ENCODE results near the gene MPC1. TPM values are rescaled to one million over a fixed set of nuclear protein-coding genes. Genes with fewer than 3 reads are reported as not detected.
A peak's percentile ranks its signal among the peaks of the same experiment; 100 is the strongest.
"Not testable (repeated sequence)": the region's sequence is repeated elsewhere in the genome, so short reads cannot be mapped to it uniquely, and the experiment has no call there.

MPC1 gene
- total and polyA plus RNA-seq, 5 donors from 2014 or later: 25.7 to 92.1 (median 76.6) TPM

DNA sequence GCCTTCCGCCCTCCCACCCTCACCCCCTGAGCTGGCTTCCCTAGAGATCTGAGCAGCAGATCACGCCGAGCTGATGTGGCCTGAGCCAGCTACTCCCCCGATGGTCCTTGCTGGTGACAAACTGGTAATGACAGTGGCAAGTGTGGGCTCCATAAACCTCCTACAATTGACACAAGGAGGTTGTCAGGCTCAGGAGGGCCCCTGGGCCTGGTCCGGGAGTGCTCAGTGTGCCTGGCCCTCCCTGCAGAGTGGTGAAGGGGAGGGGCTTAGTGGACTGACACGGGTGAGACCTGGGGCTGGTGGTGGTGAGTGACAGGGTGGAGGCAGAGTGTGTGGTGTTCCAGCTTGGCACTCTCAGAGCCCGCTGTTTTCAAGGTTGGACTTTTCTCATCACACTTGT lies 22.6 kb upstream of the MPC1 start:
- H3K9me3 Mint-ChIP-seq: no peaks in the 10 kb centered on the region
- peaks cover 3 to 13% (median 11%) of the 10 kb centered on the region in 4 donors for H3K4me1 Mint-ChIP-seq
- Histone ChIP-seq H3K27me3 (ENCODE audit: control insufficient read depth, insufficient read depth, low read length) (no peaks in the 10 kb centered on the region), H3K27ac (ENCODE audit: insufficient read depth, low read length, poor library complexity, severe bottlenecking) (no peak overlapping the region), H3K9me3 (ENCODE audit: control insufficient read depth in 2 of 2, low read length in 2 of 2) (no peaks in the 10 kb centered on the region), H3K36me3 (ENCODE audit: control insufficient read depth, insufficient read depth, low read length) (no peaks in the 10 kb centered on the region), H3K4me1 (ENCODE audit: control insufficient read depth, insufficient read depth, low read length, poor library complexity, severe bottlenecking) (no peaks in the 10 kb centered on the region), H3K4me3 (ENCODE audit: low read depth, low read length) (no peak overlapping the region)
- H3K36me3 Mint-ChIP-seq: no peaks in the 10 kb centered on the region
- H3K4me3 Mint-ChIP-seq: no peak overlapping the region
- H3K27me3 Mint-ChIP-seq: no peaks in the 10 kb centered on the region
- no peak for DNase-seq
- H3K27ac Mint-ChIP-seq: peak overlapping the region in 1 of 3 donors; percentile 56
- no peak for ATAC-seq (ENCODE audit: low read depth in 2 of 2)

DNA sequence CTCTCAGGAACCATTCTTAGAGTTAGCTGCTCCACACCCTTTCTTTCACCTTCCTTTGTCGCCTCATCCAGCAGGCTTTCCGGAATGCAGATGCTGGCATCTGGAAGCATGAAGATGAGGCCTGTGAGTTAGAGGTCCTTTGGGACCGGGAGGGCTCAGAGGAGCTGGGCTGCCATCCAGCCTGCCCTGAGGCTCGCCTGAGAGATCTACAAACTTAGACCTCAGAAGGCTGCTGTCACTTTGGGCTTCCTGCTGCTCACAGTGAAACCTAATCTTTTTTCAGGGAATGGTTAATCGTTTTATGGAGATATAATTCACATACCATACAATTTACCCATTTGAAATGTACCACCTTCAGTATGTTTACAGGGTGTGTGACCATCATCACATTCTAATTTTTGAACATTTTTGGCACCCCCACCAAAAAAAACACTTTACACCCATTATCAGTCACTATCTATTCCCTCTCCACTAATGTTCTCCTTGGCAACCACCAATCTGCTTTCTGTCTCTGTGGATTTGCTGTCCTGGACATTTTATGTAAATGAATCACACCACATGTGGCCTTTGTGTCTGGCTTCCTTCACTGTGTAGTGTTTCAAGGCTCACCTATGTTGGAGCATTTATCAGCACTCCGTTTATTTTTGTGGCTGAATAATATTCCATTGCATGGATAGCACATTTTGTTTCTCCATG lies 20.0 kb upstream of the MPC1 start:
- peaks cover 4% of the 10 kb centered on the region for H3K27me3 Mint-ChIP-seq
- ATAC-seq (ENCODE audit: low read depth in 2 of 2) (no peak), DNase-seq (no peak)
- H3K4me3 Mint-ChIP-seq: peak overlapping the region in 1 of 4 donors; percentile 49
- H3K9me3 ChIP-seq (ENCODE audit: control insufficient read depth in 2 of 2, low read length in 2 of 2): no peaks in the 10 kb centered on the region
- no peaks in the 10 kb centered on the region for H3K27me3 ChIP-seq (ENCODE audit: control insufficient read depth, insufficient read depth, low read length)
- H3K4me1 ChIP-seq (ENCODE audit: control insufficient read depth, insufficient read depth, low read length, poor library complexity, severe bottlenecking): no peaks in the 10 kb centered on the region
- H3K36me3 Mint-ChIP-seq: no peaks in the 10 kb centered on the region
- no peak overlapping the region for H3K4me3 ChIP-seq (ENCODE audit: low read depth, low read length)
- H3K4me1 Mint-ChIP-seq: peaks cover 0 to 10% (median 4%) of the 10 kb centered on the region in 4 donors
- H3K27ac ChIP-seq (ENCODE audit: insufficient read depth, low read length, poor library complexity, severe bottlenecking): no peak overlapping the region
- H3K9me3 Mint-ChIP-seq: no peaks in the 10 kb centered on the region
- H3K27ac Mint-ChIP-seq: no peak overlapping the region
- no peaks in the 10 kb centered on the region for H3K36me3 ChIP-seq (ENCODE audit: control insufficient read depth, insufficient read depth, low read length)

DNA sequence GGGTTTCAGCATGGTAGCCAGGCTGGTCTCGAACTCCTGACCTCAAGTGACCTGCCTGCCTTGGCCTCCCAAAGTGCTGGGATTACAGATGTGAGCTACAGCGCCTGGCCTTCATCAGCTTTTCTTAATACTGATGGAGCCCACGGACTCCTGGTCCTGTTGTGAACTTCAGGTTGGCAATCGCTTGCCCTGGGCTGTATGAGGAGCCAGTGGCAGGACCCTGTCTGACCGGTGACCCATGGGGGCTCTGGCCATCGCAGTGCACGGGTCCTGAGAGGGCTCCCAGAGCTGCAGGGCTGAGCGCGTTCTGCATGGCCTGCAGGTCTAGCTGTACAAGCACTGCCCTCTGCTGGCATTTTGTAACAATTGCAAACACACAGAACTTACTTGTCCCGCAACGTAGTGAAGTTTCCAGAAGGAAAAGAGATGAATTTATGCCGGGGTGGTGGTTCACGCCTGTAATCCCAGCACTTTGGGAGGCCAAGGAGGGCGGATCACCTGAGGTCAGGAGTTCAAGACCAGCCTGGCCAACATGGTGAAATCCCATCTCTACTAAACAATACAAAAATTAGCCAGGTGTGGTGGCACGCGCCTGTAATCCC lies 18.0 kb upstream of the MPC1 start:
- H3K27me3 ChIP-seq (ENCODE audit: control insufficient read depth, insufficient read depth, low read length); H3K4me1 Mint-ChIP-seq: not testable (repeated sequence)

DNA sequence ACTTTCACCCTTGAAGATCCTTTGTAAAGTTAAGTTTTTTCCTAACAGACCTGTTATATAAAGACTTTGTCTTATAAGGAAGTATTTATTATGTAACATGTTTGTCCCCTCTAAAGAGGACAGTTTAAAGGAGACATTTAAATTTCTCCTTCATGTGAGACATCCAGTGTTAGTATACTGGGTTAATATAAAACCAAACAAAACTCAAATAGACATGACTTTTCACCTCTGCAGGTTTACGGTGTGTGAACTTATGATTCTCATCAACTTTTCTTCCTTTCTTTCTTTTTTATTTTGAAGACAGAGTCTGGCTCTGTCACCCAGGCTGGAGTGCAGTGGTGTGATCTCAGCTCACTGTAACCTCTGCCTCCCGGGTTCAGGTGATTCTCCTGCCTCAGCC lies 17.4 kb upstream of the MPC1 start:
- H3K36me3 Mint-ChIP-seq: no peaks in the 10 kb centered on the region
- ATAC-seq (ENCODE audit: low read depth in 2 of 2) (no peak), DNase-seq (no peak)
- Histone ChIP-seq H3K36me3 (ENCODE audit: control insufficient read depth, insufficient read depth, low read length) (no peaks in the 10 kb centered on the region), H3K4me1 (ENCODE audit: control insufficient read depth, insufficient read depth, low read length, poor library complexity, severe bottlenecking) (no peaks in the 10 kb centered on the region), H3K27ac (ENCODE audit: insufficient read depth, low read length, poor library complexity, severe bottlenecking) (no peak overlapping the region), H3K9me3 (ENCODE audit: control insufficient read depth in 2 of 2, low read length in 2 of 2) (no peaks in the 10 kb centered on the region), H3K27me3 (ENCODE audit: control insufficient read depth, insufficient read depth, low read length) (no peaks in the 10 kb centered on the region), H3K4me3 (ENCODE audit: low read depth, low read length) (no peak overlapping the region)
- H3K4me1 Mint-ChIP-seq: peaks cover 0 to 10% (median 4%) of the 10 kb centered on the region in 4 donors
- peaks cover 4% of the 10 kb centered on the region for H3K27me3 Mint-ChIP-seq
- no peak overlapping the region for H3K27ac Mint-ChIP-seq
- no peak overlapping the region for H3K4me3 Mint-ChIP-seq
- H3K9me3 Mint-ChIP-seq: no peaks in the 10 kb centered on the region

More for the DNA sequence above, 18.0 kb upstream of the MPC1 start:
- H3K4me3 ChIP-seq (ENCODE audit: low read depth, low read length); H3K9me3 Mint-ChIP-seq; H3K4me1 ChIP-seq (ENCODE audit: control insufficient read depth, insufficient read depth, low read length, poor library complexity, severe bottlenecking); H3K36me3 ChIP-seq (ENCODE audit: control insufficient read depth, insufficient read depth, low read length); H3K27ac ChIP-seq (ENCODE audit: insufficient read depth, low read length, poor library complexity, severe bottlenecking); H3K36me3 Mint-ChIP-seq; H3K27me3 Mint-ChIP-seq; H3K9me3 ChIP-seq (ENCODE audit: control insufficient read depth in 2 of 2, low read length in 2 of 2); H3K4me3 Mint-ChIP-seq: not testable (repeated sequence)
- peak overlapping the region in 1 of 3 donors; percentile 83 for H3K27ac Mint-ChIP-seq
- DNase-seq (peak; percentile 43 to 75 (median 63)), ATAC-seq (ENCODE audit: low read depth in 2 of 2) (peak; percentile 64 to 78)

DNA sequence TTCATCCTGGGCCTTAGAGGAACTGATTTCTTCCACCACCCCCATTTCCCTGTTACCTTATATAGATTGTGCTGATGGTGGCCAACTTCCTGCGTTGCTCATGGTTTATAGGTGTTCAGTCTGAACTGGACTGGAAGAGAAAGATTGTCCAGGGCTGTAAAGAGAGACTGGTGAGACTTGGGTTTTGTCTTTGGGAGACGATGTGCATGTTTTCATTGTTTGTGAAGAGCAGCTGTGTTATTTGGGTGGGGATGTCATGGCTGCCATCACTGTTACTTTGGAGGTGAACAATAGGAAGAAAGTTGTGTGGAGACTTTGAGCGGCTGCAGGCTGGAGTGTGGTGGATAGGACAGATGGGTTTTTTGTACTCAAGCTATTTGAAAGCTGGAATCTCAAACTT lies 15.6 kb upstream of the MPC1 start:
- H3K4me3 ChIP-seq (ENCODE audit: low read depth, low read length): no peak overlapping the region
- Mint-ChIP-seq H3K4me3 (no peak overlapping the region), H3K9me3 (no peaks in the 10 kb centered on the region), H3K4me1 (peaks cover 0 to 10% (median 4%) of the 10 kb centered on the region in 4 donors), H3K27me3 (peaks cover 8% of the 10 kb centered on the region), H3K27ac (peak overlapping the region in 2 of 3 donors; percentile 12 to 84), H3K36me3 (no peaks in the 10 kb centered on the region)
- DNase-seq: no peak
- no peaks in the 10 kb centered on the region for H3K36me3 ChIP-seq (ENCODE audit: control insufficient read depth, insufficient read depth, low read length)
- no peaks in the 10 kb centered on the region for H3K4me1 ChIP-seq (ENCODE audit: control insufficient read depth, insufficient read depth, low read length, poor library complexity, severe bottlenecking)
- no peaks in the 10 kb centered on the region for H3K9me3 ChIP-seq (ENCODE audit: control insufficient read depth in 2 of 2, low read length in 2 of 2)
- H3K27ac ChIP-seq (ENCODE audit: insufficient read depth, low read length, poor library complexity, severe bottlenecking): no peak overlapping the region
- ATAC-seq (ENCODE audit: low read depth in 2 of 2): no peak
- no peaks in the 10 kb centered on the region for H3K27me3 ChIP-seq (ENCODE audit: control insufficient read depth, insufficient read depth, low read length)

DNA sequence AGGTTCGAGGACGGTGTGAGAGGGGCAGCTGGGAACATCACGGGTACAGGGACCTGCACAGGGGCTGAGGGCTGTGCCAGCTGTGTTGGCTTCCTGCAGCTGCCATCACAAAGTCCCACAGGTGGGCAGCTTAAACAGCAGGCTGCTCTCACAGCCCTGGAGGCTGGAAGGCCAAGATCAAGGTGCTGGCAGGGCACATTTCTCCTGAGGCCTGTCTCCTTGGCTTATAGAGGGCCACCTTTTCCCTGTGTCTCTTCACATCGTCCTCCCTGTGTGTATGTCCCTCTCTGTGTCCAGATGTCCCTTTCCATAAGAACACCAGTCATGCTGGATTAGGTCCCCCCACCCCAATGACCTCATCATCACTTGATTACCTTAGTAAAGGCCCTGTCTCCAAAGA lies 15.1 kb upstream of the MPC1 start:
- H3K27me3 Mint-ChIP-seq: peaks cover 8% of the 10 kb centered on the region
- no peak for ATAC-seq (ENCODE audit: low read depth in 2 of 2)

DNA sequence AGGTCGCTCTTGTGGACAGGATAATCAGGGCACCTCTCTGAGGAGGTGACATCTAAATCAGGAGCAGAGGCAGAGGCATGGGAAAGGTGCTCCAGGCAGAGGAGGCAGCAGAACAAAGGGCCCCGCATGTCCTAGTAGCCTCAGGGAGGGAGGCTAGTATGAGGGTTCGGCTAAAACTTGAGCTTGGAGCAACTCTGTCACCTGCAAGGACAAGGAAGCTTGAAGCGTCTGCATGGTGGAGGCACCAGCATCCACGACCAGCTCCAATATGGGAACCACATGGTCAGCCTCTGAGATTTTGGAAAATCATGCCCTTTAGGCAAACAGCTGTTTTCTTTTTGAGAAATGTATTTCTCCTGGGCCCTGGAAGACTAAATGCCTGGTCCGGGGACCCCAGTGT lies 13.0 kb upstream of the MPC1 start:
- Mint-ChIP-seq H3K4me3 (no peak overlapping the region), H3K27ac (no peak overlapping the region), H3K36me3 (no peaks in the 10 kb centered on the region), H3K4me1 (peaks cover 0 to 5% (median 2%) of the 10 kb centered on the region in 4 donors), H3K27me3 (peaks cover 16% of the 10 kb centered on the region), H3K9me3 (no peaks in the 10 kb centered on the region)
- ATAC-seq (ENCODE audit: low read depth in 2 of 2) (no peak), DNase-seq (no peak)
- Histone ChIP-seq H3K36me3 (ENCODE audit: control insufficient read depth, insufficient read depth, low read length) (no peaks in the 10 kb centered on the region), H3K27me3 (ENCODE audit: control insufficient read depth, insufficient read depth, low read length) (no peaks in the 10 kb centered on the region), H3K4me3 (ENCODE audit: low read depth, low read length) (no peak overlapping the region), H3K9me3 (ENCODE audit: control insufficient read depth in 2 of 2, low read length in 2 of 2) (no peaks in the 10 kb centered on the region), H3K4me1 (ENCODE audit: control insufficient read depth, insufficient read depth, low read length, poor library complexity, severe bottlenecking) (no peaks in the 10 kb centered on the region), H3K27ac (ENCODE audit: insufficient read depth, low read length, poor library complexity, severe bottlenecking) (no peak overlapping the region)

More for the DNA sequence above, 15.1 kb upstream of the MPC1 start:
- Histone ChIP-seq H3K27ac (ENCODE audit: insufficient read depth, low read length, poor library complexity, severe bottlenecking) (no peak overlapping the region), H3K36me3 (ENCODE audit: control insufficient read depth, insufficient read depth, low read length) (no peaks in the 10 kb centered on the region), H3K4me1 (ENCODE audit: control insufficient read depth, insufficient read depth, low read length, poor library complexity, severe bottlenecking) (no peaks in the 10 kb centered on the region), H3K27me3 (ENCODE audit: control insufficient read depth, insufficient read depth, low read length) (no peaks in the 10 kb centered on the region), H3K9me3 (ENCODE audit: control insufficient read depth in 2 of 2, low read length in 2 of 2) (no peaks in the 10 kb centered on the region), H3K4me3 (ENCODE audit: low read depth, low read length) (no peak overlapping the region)
- H3K27ac Mint-ChIP-seq: no peak overlapping the region
- no peaks in the 10 kb centered on the region for H3K36me3 Mint-ChIP-seq
- H3K4me3 Mint-ChIP-seq: no peak overlapping the region
- no peaks in the 10 kb centered on the region for H3K9me3 Mint-ChIP-seq
- H3K4me1 Mint-ChIP-seq: peaks cover 0 to 7% (median 3%) of the 10 kb centered on the region in 4 donors
- no peak for DNase-seq

DNA sequence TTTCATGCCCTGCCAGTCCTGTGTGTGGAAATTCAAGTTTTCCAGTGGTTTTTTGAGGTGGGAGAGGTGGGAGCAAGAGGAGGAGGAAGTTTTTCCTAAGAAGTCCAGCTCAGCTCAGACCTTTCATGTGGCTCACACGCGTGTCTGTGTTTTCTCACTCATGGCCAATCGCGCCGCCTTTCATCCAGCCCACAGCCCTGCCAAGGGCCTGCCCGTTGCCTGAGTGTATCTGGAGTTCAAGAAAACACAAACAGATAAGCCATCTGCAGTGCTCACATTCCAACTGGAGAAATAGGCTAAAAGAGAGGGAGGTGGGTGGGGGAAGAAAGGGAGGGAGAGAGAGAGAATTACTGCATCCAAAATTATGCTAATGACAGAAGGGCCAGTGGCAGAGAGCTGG lies 12.6 kb upstream of the MPC1 start:
- DNase-seq: no peak
- Histone ChIP-seq H3K4me3 (ENCODE audit: low read depth, low read length) (no peak overlapping the region), H3K4me1 (ENCODE audit: control insufficient read depth, insufficient read depth, low read length, poor library complexity, severe bottlenecking) (no peaks in the 10 kb centered on the region), H3K36me3 (ENCODE audit: control insufficient read depth, insufficient read depth, low read length) (no peaks in the 10 kb centered on the region), H3K27ac (ENCODE audit: insufficient read depth, low read length, poor library complexity, severe bottlenecking) (no peak overlapping the region), H3K27me3 (ENCODE audit: control insufficient read depth, insufficient read depth, low read length) (no peaks in the 10 kb centered on the region), H3K9me3 (ENCODE audit: control insufficient read depth in 2 of 2, low read length in 2 of 2) (no peaks in the 10 kb centered on the region)
- Mint-ChIP-seq H3K36me3 (no peaks in the 10 kb centered on the region), H3K4me3 (no peak overlapping the region), H3K27ac (no peak overlapping the region), H3K27me3 (peaks cover 16% of the 10 kb centered on the region), H3K4me1 (peaks cover 0 to 2% (median 0%) of the 10 kb centered on the region in 4 donors), H3K9me3 (no peaks in the 10 kb centered on the region)
- no peak for ATAC-seq (ENCODE audit: low read depth in 2 of 2)
